Bone marrow (tissue), 2 donors: Measurements from ENCODE around the gene SYNGR4.

Experiments
- DNase-seq, 2 donors: peaks; one replicate each; lab custom pipeline; 2025; lab: John Stamatoyannopoulos, UW

SYNGR4 gene

GRCh38 chr19:48341515-48342413 is 22.4 kb upstream of the SYNGR4 start:
- DNase-seq, result no peak

GRCh38 chr19:48342414-48342738 is 21.8 kb upstream of the SYNGR4 start:
- no peak for DNase-seq

- DNase-seq, result no peak
Measured at GRCh38 chr19:48342841-48343540, 21.2 kb upstream of the SYNGR4 start.

- DNase-seq, result no peak
Measured at GRCh38 chr19:48344892-48345291, 19.3 kb upstream of the SYNGR4 start.

- no peak for DNase-seq
Measured at GRCh38 chr19:48346191-48346590, 18.0 kb upstream of the SYNGR4 start.

- DNase-seq, result no peak
Measured at GRCh38 chr19:48348045-48348444, 16.1 kb upstream of the SYNGR4 start.

GRCh38 chr19:48348737-48349136 is 15.4 kb upstream of the SYNGR4 start:
- no peak for DNase-seq

GRCh38 chr19:48350856-48351255 is 13.3 kb upstream of the SYNGR4 start:
- no peak for DNase-seq

- peak; percentile 37 to 63 for DNase-seq
Measured at GRCh38 chr19:48351341-48351752, 12.8 kb upstream of the SYNGR4 start.

- DNase-seq, result peak in 1 of 2 donors; percentile 34
Measured at GRCh38 chr19:48353677-48354076, 10.5 kb upstream of the SYNGR4 start.

- no peak for DNase-seq
Measured at GRCh38 chr19:48354332-48354992, 9.7 kb upstream of the SYNGR4 start.

- DNase-seq, result no peak
Measured at GRCh38 chr19:48355365-48355954, 8.7 kb upstream of the SYNGR4 start.

GRCh38 chr19:48359123-48359522 is 5.0 kb upstream of the SYNGR4 start:
- DNase-seq, result no peak

- no peak for DNase-seq
Measured at GRCh38 chr19:48361912-48362311, 2.3 kb upstream of the SYNGR4 start.

GRCh38 chr19:48362716-48363499 is 1.3 kb upstream of the SYNGR4 start:
- peak; percentile 67 to 85 for DNase-seq

GRCh38 chr19:48363500-48363809 is 712 bp upstream of the SYNGR4 start:
- no peak for DNase-seq

- DNase-seq, result no peak
Measured at GRCh38 chr19:48364598-48365348, 606 bp downstream of the SYNGR4 start.

GRCh38 chr19:48365602-48366001 is 1.4 kb downstream of the SYNGR4 start:
- no peak for DNase-seq

- no peak for DNase-seq
Measured at GRCh38 chr19:48367855-48368254, 3.7 kb downstream of the SYNGR4 start.

GRCh38 chr19:48368936-48369335 is 4.8 kb downstream of the SYNGR4 start:
- DNase-seq, result no peak

GRCh38 chr19:48370955-48371354 is 6.8 kb downstream of the SYNGR4 start:
- no peak for DNase-seq
